ENCODE data around the gene MGST1.

Gene MGST1, protein sequence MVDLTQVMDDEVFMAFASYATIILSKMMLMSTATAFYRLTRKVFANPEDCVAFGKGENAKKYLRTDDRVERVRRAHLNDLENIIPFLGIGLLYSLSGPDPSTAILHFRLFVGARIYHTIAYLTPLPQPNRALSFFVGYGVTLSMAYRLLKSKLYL

DNA sequence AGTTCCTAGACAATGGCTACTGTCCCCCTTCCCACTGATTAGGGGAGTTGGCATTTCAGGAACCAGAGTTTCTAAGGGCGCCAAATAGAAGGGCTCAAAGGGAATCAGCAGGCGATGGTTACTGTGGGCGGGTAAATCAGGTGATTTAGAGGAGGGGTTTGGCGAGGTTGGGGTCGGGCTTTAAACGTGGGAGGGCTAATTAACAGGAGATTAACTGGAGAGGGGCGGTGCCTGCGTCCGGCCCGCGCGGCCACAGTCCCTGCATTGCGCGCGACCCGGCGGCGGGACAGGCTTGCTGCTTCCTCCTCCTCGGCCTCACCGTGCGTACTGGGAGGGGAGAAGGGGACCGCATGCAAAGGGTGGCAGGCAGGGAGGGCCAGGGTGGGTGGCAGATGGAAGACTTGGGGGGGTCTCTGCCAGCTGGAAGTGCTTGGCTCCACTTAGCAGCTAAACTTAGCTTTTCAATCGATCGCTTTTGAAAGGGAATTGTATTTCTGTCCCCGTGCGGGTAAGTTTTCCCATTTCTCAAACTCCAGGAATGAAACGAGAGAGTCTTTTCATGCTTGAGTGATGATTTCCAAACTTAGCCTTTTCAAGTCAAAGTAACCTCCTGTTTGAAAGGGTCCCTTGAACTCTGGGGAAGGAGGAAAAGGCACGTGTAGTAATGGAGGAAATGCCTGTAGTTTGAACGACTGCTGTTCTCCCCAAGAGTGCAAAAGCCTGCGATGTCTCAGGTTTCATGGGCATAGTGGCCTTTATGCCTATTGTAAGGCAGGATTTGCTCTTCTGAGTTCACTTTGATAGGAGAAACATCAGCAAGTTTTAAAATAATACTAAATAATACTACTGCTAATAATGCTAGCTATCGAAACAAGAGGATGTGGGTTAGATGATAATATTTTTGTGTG lies at the start of gene MGST1:
Gene MGST1, plus strand, starts transcription at position 255 of the 908 bp plus-strand sequence. CDS start 6,608 bp downstream, outside the sequence.
- DNase-seq (ENCODE audit: low spot score), result no peak

DNA sequence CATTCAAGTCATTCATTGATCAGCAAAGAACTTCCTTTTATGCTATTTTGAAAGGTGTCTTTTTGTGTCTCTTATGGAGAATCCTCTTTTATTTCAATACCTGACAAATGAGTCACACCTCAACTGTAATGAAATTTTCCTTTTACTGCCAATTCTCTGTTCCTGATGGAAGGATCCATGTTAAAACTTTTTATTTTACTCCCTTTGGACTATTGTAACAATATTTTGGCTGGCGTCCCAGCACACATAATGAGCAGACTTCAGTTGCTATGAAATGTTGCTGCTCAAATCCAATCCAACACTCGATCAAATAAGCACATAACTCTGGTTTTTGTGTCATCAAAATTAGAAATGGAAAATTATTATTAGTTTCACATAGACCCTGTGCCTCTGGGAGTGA lies 48.0 kb upstream of the MGST1 start:
- no peak for DNase-seq (ENCODE audit: low spot score)

DNA sequence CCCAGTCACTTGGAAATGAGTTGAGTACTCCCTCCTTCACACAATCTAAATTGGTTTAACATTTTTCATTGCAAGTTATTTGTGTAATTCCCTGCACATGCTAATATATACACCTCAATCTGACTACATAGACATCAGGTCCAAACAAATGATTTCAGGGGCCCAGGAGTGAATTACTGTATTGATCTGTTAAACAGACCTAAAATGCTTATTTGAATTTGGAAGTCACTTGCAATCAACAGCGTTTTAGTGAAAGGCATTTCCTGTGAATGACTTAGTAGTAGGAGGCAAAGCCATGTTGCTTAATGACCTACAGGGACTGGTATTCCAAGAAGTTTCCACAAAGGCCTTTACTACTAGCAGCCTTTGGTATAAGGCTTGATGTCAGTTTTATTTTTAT lies 47.3 kb upstream of the MGST1 start:
- DNase-seq (ENCODE audit: low spot score), result no peak

DNA sequence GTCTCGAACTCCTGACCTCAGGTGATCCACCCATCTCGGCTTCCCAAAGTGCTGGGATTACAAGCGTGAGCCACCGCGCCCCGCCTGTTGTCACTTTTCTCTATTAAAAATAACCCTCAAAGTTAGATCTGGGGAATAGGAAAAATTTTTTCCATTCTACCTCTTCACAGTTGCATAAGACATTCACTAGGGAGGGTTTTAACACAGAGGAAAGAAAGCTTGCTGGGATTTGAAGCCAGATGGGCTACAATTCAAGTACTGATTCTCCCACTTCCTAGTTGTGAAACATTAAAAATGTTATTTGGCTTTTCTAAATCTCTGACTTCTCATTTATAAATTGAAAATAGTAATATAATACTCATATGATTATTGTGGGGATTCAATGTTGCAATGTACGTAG lies 46.7 kb upstream of the MGST1 start:
- no peak for DNase-seq (ENCODE audit: low spot score)

DNA sequence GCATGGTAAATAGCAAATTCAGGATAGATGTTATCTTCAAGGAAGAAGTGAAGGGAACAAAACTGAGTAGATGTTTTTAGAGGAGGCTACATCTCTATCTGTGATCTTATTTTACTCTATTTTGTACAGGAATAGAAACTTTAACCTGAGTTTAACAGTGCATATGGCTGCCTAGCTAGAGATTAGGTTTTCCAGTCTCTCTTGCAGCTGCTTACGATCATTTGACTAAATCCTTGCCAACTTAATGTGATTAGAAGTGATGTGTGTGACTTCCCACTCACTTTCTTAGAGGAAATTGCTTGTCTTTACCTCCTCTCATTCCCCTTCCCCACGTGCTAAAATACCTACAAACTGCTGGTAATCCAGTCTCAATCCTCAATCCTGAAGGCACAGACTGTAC lies 43.5 kb upstream of the MGST1 start:
- DNase-seq (ENCODE audit: low spot score), result no peak

DNA sequence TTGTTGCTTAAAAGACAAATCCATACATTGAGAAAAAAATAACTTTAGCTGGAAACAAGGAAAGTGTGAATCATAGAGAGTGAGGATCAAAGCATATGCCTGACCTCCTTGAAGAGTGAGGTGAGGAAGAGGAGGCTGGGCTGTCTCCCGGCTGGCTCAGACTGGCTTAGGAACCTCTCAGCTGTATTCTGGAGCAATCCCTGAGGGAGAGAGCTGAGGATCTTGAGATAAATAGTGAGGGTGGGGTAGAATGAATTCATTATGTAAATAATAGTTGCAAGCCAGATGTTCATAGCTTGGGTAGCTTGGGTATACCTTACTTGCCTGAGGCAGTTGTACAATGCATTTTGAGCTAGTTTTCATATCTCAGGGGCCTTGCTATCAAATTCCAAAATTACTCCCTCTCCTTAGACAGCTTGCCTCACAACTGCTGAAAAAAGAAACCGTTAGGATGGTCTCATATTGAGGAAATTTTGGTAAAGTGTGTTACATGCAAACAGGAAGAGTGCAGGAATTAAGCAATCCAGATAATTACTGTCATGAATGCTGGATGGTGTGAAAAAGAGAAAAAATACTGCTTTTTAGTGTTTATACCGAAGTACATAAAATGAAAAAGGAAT lies 39.5 kb upstream of the MGST1 start:
- no peak for DNase-seq (ENCODE audit: low spot score)

DNA sequence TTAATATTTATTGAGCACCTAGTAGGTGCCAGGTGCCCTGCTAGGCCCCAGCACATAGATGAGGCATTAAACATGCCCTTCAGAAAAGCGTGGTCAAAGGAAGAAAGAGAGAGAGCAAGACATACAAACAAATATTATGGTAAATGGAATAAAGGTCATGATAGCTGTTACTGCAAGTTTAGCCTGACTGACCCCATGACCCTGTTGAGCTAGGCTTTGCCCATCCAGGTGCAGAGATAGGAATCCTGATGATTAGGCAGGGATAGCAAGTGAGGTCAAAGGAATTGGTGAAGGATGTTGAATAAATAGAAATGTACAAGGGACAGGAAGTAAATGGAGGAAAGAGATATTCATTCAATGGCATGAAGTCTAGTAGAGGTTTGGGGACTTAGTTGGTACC lies 36.5 kb upstream of the MGST1 start:
- DNase-seq (ENCODE audit: low spot score), result no peak

DNA sequence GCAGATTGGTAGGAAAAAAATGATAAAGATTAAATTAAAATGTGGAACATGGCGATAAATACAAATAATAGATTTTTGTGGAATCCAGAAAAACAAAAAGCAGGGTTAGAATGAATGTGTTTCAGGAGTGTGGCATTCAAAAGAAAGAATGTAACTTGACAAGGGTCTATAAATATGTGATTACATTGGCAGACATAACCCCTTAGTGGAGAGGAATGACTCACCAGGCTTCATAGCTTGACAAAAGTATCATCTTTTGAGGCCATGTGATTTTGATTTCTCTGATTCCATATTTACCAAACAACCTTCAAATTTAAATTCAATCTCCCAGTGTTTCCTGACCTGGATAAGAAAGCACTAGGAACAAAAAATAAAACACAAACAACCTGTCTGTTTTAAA lies 24.4 kb upstream of the MGST1 start:
- DNase-seq (ENCODE audit: low spot score), result no peak

DNA sequence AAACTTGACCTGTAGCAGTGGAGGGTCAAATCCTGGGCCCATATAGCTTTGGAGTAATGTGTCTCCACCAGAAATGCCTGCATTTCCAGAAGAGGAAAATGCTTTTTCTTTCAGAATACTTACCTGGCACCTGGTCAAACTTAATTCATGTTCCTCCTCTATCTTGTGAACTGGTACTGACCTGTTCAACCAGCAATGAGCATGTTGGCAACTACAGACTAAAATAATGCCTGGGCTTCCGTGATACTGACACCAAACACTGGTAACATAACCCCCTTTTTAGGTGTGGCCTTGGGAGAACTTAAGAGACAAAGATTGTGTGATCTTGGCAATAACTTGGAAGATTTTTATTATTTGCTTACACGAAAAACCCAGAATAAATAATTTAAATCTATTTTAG lies 23.8 kb upstream of the MGST1 start:
- no peak for DNase-seq (ENCODE audit: low spot score)

DNA sequence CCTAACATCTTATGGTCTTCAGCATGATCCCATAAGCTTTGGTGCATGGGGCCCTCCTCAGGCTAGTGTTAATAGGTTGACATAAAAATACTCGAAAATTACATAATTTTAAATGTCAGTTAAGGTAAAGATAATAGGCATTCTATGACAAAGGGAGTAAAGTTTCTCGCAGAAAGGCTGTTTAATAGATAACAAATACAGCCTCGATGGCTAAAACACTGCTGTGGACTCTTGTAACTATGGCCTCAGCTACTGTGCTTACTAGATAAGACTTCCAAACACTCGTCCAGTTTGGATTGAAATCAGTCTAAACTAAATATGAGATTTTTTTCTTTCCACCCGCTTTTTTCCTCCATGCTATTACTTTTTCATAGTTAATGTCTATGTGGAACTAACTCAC lies 23.2 kb upstream of the MGST1 start:
- no peak for DNase-seq (ENCODE audit: low spot score)

DNA sequence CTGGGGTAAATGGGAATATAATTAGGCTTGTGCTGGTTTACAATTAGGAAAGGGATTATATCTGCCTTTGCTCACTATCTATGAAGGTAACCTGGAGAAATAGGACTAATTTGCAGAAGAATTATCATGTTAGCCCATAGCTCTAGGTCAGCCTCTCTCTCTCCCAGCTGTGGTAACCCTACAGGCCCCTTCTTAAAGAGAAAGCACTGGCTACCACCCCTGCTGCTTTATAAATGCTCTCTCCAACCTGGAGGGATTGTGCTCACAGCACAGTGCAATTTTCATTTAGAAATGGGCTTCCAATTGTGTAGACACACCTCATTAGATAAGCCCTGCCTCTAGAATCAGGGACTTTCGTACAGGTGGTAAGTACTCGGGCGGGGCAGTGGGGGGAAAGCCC lies 22.7 kb upstream of the MGST1 start:
- no peak for DNase-seq (ENCODE audit: low spot score)

DNA sequence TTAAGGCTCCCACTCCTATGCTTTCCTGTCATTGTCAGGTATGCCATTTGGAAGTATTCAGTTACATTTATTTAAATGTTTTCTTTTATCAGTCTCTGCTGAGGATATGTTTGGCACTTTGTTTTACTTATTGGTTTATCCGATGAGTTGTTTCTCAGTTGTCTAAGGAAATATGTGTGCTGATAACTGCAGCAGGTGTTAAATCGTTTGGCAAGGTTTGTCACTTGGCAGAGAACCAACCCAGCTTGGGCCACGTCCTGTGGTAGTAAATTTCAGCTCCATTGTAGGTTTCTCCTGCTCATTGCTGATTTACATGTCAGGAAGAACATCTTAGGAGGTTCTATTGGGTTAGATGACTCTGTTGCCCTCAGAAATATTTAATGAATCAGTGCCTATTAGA lies 22.0 kb upstream of the MGST1 start:
- DNase-seq (ENCODE audit: low spot score), result no peak

DNA sequence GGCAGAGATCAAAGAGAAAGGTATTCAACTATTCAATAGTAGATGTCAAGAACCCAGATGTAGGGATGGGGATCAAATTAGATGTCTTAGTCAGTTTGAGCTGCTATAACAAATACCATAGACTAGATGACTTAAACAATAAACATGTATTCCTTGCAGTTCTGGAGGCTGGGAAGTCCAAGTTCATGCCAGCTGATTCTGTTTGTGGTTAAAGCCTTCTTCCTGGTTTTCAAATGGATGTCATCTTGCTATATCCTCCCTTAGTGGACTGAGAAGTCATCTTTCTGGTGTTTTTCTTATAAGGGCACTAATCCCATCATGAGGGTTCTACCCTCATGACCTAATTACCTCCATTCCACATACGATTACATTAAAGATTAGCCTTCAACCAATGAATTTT lies 19.5 kb upstream of the MGST1 start:
- DNase-seq (ENCODE audit: low spot score), result no peak

DNA sequence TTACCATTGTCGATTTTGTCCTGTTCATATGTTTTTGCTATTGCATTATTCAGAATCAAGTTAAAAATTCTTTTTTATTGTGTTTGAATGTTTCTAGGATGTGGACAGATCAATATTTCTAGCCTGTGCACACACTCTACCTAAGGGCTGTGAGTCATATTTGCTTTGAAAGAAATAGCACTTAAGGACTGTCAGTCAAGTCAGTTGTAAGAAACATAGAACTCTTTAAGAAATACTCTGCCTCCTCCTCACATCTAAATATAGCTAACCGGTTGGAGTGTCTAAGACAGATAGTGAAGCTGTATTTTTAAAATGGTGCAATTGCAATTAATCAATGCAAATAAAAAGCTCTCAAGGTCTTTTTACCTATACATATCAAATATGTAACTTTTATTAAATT lies 17.9 kb upstream of the MGST1 start:
- no peak for DNase-seq (ENCODE audit: low spot score)

DNA sequence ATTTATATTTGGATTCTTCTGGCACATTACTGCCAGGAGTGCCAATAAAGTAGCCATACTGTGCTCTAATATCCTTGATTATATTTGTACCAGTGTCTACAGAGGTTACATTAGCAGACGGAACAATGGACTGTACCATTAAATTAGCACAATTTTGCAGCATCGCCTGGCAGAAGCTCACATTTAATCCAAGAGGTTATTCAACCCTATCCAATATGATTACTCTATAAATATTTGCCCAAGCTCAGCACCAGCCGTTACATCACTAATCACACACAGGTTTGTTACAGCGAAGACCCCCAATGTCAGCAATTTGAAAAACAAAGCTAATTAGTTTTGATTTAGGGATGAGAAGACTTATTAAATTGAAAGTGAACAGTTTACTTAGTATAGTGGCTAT lies 16.9 kb upstream of the MGST1 start:
- no peak for DNase-seq (ENCODE audit: low spot score)

DNA sequence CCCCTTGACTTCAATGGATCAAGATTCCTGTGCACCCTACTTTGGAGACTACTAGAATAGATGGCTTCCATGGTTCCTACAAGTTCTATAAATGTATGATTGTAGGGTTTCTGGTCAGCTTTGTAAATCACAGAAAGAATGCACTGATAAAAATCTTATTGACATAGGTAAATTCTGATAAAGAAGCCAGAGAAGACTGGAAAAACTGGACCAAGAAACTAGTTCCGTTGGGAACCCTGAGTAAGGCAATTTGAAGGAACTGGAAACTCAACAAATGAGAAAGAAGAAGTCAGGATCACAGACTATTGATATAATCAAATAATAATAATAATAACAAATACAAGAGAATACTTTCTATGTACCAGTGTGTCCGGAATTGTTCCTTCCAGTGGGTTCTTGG lies 15.4 kb upstream of the MGST1 start:
- DNase-seq (ENCODE audit: low spot score), result no peak

DNA sequence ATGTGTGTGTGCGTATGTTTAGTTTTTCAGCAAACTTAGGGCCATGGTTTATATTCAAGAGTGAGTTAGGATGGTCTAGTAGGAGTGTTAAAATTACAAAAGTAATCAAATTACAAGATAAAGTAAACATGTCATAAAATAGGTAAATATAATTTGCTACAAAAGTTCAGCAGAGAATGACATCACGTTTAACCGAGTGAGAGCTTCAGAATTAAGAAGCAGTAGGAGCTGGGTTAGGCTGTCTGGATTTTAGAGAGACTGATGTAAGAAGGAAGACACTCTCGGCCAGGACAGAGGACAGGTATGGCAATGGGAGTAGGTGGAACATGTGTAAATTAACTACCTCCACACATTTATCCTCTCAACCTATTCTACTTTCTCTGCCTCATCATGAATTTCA lies 11.6 kb upstream of the MGST1 start:
- DNase-seq (ENCODE audit: low spot score), result no peak

DNA sequence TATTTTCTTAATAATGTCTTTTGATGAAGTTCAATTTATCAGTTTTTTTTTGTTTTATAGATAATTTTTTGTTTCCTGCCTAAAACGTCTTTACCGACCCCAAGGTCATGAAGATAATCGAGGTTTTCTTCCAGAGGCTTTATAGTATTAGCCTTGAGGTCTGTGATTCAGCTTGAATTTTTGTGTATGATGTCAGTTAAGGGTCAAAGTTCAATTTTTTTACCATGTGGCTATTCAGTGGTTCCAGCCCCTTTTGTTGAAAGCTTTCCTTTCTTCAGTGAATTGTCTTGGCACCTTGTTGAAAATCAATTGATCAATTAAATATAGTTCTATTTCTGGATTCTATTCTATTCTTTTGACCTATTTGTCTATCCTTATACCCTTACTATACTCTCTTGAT lies 3.2 kb upstream of the MGST1 start:
- DNase-seq (ENCODE audit: low spot score), result no peak

DNA sequence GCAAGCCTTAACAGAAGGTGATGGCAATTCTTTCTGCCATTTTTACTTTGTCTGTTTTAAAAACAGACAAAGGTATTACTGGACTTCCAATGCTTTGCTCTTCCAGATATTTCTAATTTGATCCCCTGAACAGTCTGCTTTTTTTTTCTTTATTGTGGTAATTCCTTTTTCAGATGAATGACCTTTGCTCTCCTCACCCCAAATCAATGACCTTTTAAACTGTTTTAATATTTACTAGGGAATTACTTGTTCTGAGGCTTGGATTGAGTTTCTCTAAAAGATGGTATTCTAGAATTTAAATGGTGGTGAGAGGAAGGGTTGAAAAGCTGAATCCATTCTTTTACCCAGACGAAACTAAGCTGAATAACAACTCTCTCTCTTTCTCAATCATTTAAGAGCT lies 2.3 kb upstream of the MGST1 start:
- DNase-seq (ENCODE audit: low spot score), result no peak

DNA sequence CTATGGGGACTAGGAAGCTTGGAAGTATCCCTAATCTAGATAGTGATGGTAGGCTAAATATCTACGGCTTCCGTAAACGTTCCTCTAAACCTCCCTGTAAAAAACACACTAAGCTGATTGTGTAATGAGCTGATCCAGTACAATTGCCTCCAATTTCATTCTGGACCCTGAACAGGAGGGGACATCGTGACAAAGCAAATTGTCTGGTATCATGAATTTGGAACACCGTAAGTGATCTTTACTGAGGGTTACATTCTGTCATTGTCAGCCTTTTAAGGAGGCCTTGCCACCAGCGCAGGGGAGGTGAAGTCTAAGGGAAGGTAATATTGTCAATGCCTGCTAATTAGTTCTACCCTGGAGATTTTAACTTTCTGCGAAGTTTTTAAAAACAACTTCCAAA lies 487 bp upstream of the MGST1 start:
- DNase-seq (ENCODE audit: low spot score), result no peak

DNA sequence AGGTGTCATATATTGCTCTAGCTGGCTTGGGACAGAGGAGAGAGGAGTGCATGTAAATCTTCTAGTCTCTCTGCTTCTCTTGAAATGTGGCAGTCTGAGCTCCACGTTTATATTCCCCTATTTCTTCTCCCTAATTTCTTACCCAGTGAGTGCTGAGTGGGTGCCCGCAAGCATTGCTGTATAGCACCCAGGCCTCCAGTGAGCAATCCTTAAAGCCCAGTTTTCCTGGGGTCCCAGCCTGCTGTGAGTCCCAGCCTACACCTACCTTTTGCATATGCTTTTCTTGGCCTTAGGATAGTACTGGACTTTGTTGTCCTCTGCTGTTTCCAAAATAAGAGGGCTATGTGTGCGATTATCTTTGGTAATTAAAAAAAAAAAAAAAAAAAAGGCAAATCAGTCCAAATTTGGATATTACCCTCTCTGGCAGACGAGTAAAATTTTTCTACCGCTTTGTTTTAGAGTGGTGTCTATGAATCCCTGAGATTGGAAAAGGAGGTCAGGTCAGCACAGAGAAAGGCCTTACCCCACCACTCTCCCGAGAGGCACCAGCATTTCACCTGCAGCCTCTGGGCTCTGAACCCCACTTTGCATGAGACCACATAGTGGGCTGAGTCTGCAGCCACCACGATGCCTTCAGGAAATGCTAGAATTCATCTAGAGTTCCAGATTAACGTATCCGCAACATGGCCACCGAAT lies 1.1 kb downstream of the MGST1 start:
- DNase-seq (ENCODE audit: low spot score), result no peak

DNA sequence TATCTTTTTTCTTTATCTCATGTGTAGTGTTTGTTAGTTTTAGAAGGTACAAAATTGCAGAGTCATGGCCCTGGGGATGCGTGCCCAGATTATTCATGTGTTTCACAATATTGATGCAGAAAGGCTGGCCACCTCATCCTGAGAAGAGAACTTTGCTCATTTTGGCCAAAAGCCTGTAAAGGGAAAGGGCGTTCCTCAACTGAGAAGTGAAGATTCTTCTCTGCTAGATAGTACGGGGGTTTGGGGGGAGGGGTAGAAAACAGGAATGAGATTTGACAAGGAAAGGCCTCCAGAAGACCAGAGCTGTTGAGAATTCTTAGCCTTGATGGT lies 1.7 kb downstream of the MGST1 start:
- no peak for DNase-seq (ENCODE audit: low spot score)

DNA sequence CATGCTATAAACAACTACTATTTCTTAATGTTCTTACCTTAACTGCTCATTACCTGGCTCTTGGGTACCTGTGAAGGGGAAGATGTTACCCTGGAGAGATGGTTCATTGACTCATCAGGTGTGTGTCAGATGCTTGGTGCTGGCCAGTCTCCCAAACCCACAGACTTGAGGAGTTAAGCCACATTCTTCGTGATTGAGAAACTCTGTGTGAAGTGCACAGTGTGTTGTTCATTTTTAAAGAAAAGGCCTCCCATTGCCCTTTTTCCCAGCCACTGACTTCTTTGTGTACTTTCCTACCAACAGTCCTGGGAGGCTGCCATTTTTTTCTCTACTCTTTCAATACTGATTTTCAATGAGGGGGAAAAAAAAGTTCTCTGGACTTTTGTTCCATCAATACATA lies 3.2 kb downstream of the MGST1 start:
- DNase-seq (ENCODE audit: low spot score), result no peak

Measured in activated CD4-positive, alpha-beta T cell treated with anti-CD3 and anti-CD28 coated beads, Interleukin-2, Interleukin-4, amounts not matched to agents 100 ng/mL and 50 ng/mL, durations not matched to agents 16 hours and 8 hours (primary cell).